Fibroblast of lung (primary cell): ENCODE data around the gene OR52D1.

Experiments
- CTCF ChIP-seq, 2 donors: IDR thresholded peaks in 1 of 2; conservative IDR thresholded peaks in 1 of 2; 1 replicate in 1 of 2; 2 replicates in 1 of 2; pipeline ENCODE4 v1.5.1; 2011 to 2012; ENCODE audit warnings: low read length in 2 of 2, control low read depth in 1 of 2, inconsistent platforms in 1 of 2, low read depth in 1 of 2, mild to moderate bottlenecking in 1 of 2
- EZH2 ChIP-seq: IDR thresholded peaks from 2 replicates; pipeline ENCODE4 v1.5.1; 2012; ENCODE audit warnings: low read length, control low read depth, mild to moderate bottlenecking; ENCODE audit errors: missing control alignments

- TF ChIP-seq CTCF (conservative IDR thresholded peaks at IDR 0.05 in 1 of 2, IDR thresholded peaks at IDR 0.05 in 1 of 2; ENCODE audit: low read depth in 1 of 2, low read length in 2 of 2) (no peak), EZH2 (no peak)
Observed at GRCh38 chr11:5460983-5461621, 27.4 kb upstream of the OR52D1 start.
